NCI-H2107 treated with DMSO at 0.1 percent for 48 hours (cell line): Measurements from ENCODE around the gene ABCG1.
A peak's percentile ranks its signal among the peaks of the same experiment; 100 is the strongest.

ENCODE experiments used
- DNase-seq: peaks from one replicate; lab custom pipeline; 2025; ENCODE audit not compliant: unreplicated experiment; lab: John Stamatoyannopoulos, UW

The ABCG1 gene

DNA sequence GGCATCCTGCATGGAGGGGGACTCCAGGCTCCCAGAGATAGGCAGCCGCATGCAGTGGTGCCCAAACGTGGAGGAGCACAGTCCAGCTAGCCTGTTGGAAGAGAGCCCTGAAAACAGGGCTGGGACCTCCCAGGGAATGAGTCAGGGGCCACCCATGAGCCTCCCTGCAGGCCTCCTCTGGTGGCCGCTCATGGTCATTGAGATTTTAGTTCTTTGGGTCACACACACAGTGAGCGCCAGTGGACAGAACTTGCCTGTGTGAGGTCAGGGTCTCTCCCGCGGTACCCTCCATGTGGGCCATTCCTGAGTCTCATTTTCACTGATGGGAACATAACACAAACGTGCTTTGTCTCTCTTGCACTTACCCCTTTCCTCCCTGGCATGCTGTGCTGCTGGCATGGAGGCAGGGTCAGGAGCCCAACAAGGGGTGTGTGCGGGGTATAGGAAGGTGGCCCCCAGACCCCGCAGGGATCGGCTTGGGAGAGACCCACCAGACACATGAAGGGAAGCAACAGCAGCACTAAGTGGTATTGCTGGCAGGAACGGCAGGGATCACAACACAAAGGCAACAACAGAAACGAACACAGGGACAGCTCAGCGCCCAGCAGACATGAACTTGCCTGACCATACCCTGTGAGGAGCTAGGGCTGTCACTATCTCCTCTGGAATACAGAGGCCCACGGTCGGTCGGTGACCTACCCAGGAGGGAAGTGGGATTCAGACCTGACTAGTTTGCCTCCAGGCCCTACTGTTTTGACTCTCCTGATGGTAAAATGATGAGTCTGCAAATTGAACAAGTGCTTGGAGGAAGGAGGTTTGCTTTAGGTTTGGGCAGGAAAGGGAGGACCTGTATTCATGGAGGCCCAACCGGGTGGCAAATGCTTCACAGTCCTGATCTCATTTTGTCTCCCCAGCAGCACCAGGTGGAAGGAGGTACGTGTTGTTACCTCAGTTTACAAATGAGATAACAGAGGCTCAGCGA, 31.8 kb downstream of the ABCG1 start:
- no peak for DNase-seq

DNA sequence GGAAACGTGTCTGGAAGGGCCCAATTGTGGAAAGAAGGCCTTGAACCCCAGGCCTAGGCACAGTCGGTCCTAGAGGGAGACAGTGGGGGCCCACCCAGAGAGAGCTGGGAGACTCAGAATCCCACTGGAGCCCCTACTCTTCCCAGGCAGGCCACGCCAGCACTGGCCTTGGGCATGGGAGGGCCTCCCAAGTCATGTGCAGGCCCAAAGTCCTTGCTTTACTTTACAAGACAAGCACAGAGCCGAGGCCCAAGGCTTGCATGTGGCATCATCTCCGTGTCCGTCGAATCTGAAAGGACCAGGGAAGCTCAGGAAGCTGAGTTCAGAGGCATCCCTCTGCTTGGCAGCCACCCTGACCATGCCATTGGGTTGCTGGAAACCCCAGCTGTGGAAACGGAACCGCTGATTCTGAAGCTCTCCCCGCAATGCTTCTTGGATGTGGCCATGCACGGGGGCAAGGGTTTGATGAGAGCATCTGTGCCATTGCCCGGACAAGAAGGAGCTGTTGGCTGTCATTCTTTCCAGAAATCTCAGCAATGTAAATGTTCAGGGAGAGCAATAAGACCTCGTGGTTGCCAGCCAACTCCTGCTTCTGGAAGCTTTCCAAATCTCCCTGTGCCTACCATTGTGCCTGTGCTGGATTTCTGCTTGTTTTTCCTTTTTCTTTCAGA, 32.8 kb downstream of the ABCG1 start:
- DNase-seq = no peak

DNA sequence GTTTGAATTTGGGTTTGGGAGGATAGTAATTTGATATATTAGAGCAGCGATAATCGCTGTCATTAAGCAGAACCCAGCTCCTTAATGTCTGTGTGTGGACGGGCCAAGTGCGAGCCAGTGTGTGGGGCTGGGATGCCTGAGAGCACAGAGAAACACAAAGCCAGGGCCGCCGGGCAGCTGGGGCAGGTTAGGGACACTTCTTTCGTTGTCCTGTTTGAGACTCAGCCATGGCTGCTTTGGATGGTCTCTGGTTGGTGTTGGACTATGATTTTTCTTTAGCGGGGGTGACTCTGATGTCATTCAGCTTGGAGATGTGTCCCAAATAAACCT, 33.4 kb downstream of the ABCG1 start:
- no peak for DNase-seq

DNA sequence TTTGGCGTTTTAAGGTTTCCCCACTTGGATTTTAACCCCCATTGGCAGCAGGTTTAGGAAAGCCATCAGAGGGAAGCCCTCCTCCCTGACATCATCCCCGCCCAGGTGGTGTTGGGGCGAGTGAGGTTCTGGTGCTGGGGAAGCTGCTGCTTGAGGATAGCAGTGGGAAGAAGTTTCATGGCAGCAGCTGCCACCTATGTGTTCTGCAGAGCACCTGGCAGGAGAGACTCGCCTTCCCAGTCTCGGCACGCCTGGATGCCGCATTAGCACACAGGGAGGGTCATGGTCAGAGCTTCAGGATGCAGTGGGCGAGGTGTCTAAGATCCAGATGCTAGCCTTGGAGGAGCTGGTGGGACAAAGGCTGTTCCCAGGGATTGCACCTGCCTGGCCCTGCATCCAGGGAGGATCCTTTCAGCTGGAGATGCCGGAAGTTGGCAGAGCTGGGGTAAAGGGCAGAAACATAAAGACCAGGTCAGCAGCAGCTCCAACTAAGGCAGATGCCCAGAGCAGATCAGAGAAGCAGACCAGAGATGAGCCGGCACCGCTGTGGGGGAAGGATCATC, 33.9 kb downstream of the ABCG1 start:
- no peak for DNase-seq

DNA sequence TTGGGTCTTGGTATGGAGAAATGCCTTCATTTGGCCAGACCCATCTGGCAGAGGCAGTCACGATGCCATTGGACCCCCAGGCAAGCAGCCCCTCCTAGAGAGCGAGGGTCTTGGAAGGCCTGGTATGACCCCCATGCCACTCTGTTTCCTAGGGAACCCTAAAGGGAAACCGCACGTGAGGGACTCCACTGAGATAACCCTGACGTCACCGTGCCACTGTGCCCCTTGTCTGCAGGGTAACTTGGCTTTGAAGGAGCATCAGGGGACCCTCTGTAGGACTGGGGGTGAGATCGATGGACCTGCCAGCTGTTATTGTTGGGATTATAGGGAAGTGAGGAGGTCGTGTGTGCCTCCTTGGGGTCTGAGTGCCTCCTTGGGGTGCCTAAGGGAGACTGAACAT, 34.5 kb downstream of the ABCG1 start:
- no peak for DNase-seq

DNA sequence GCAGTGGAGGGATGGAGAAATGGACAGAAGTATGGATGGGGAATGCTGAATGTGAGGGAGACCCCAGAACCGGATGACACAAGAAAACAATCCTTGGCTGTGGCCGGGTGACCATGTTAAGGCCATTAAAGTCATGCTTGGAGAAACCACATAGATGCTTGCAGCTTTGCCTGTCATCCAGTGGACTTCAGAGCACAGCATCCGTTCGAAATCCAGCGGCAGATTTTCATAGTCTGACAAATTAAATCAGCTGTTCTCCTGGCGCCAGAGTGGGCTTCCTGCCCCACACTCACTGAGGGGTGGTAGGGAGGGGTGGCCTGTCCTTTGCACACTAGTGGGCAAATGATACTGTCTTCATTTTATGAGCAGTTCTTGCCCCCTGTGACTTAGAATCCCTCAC, 35.1 kb downstream of the ABCG1 start:
- no peak for DNase-seq

DNA sequence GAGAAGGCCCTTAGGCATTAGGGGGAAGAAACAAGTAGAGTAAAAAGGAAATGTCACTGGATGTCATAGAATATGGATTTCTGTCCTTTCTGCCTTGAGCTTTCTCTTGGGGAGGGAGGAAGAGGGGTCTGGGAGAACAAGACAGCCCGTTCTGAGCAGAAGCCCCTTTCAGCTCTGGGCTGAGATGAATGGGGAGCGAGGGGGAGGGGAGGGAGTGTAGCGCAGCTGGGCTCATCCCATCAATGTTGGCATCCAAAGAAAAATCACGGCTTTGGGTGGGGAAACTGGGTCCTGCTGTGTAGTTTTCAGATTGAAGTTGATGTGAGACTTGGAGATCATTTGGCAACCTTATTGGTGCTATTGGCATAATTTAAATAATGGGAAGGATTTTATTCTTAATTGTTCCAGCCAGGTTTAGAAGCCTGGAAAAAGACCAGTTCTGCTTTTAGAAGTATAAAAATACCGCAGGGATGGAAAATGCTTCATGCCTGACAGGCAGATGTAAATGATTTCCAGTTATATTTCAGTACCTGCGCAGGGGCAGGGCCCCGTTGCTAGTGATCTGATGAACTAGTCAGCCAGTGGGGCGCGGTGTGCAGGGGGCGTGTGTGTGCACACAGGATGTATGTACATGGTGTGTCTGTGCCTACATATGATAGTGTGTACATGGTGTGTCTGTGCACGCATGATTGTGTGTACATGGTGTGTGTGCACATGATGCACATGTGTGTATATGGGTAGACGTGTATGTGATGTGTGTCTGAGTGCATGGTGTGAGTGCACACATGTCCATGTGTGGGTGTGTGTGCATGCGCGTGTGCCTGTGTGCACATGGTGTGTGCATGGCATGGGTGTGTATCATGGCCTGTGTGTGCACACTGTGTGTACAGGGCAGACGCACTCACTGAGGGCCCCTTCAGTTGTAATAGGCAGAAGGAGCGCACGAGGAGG, 36.0 kb downstream of the ABCG1 start:
- no peak for DNase-seq

DNA sequence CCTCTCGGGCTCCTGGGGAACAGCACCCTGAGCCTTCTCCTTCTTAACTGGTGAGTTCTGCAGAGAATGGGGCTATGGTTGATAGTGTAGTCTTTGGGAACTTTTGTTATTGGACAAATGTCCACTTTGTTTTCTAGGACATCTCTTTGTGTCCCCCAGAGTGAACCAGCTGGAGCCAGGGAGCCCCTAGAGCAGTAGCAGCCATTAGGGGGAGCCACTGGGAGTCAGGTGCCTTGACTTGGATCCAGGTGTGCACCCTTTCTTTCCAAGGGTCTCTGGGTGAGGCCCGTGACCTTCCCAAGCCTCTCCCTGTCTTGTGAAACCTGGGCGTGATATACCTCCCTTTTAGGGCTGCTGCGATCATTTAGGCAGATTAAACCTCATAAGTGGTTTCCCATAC, 36.9 kb downstream of the ABCG1 start:
- DNase-seq = no peak

DNA sequence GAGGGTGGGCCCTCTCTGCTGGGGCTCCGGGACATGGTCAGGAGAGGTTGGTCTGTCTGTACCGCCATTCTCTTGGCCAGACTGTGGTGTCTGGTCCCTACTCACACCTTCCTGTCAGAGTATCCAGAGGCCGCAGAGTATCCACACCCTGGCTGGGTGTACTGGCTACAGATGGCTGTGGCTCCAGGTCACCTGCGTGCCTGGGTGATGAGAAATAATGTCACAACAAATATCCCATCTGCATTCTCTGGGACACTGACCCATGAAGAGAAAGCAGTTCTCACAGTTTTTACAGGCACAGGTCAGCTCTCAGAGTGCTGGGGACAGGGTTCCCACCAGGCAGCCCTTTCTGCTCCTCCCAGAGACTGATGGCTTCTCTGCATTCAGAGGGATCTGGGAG, 37.4 kb downstream of the ABCG1 start:
- no peak for DNase-seq

DNA sequence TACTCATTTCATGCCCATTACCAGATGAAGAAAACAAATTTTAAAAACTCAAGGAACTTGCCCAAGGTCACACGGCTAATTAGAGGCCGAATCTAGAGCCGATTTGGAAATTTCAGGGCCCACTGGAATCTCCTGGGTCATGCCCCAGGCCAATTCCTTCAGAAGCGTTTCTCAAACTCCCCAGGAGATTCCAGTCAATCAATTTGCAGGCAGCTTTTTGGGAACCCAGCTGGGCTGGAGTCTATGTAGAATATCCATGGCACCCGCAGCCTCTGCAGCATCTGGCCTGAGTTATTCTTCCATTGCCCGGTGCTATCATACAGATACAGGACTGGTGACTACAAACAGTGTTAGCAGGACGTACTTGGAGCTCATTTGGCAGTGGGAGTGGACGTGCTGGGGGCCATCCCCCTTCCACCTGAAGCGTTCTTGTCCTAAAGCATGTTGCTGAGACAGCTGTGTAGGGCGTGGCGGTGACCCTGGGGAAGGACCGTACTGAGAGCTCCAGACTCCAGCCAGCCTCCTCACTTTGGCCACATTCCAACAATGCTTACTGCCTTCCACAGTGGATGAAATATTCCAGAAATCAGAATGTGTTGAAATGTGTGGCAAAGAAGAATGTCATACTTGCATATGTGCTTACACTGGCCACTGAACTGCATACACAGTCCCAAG, 38.3 kb downstream of the ABCG1 start:
- DNase-seq = no peak

DNA sequence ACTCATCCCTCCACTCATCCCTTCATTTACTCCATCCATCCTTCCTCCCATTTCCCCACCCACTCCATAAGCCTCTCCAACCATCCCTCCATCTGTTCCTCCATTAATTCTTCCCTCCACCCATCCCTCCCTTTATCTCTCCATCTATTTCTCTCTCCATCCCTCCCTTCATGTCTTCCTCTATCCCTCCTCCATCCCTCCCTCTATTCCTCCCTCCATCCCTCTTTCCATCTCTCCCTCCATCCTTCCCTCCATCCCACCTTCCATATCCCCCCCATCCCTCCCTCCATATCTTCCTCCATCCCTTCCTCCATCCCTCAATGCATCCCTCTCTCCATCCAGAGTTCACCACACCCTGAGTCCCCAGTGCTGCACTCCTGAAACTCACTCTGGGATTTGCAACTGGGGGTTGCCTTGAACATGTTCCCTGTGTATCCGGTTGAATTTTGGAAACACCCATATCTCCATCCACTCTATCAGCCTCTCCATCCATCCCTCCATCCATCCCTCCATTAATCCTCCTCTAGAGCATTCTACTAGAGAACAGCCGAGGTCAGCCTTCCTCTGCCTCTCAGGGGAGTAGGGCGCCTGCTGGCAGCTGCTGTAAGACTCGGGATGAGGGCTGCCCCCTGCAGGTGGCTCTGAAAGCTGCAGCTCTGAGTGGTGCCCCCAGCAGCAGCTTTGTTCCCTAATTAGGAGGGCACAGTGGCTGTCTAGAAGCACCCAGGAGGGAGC, 39.4 kb downstream of the ABCG1 start:
- DNase-seq = peak; percentile 64

DNA sequence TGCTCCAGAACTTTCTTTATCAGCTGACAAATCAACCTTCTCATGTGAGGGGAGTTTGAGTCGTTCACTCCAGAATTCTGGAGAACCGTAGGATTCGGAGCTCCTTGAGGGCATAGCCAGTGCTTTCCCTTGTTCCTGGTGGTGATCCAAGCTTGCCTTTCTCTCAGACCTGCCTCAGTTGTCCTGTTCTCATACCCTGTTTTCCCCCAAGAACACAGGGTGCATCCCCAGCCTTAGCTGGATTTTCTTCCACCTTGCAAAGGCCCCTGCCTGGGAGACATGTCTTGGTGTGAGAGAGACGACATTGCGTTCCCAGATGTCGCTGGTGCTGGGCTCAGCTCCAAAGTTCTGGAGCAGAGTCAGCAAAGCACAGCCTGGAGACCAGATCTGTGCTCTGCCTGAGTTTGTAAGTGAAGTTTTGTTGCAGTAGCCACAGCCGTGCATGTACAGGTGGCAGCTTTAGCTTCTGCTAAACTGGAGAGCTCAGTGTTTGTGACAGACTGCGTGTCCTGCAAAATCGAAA, 40.0 kb downstream of the ABCG1 start:
- no peak for DNase-seq

DNA sequence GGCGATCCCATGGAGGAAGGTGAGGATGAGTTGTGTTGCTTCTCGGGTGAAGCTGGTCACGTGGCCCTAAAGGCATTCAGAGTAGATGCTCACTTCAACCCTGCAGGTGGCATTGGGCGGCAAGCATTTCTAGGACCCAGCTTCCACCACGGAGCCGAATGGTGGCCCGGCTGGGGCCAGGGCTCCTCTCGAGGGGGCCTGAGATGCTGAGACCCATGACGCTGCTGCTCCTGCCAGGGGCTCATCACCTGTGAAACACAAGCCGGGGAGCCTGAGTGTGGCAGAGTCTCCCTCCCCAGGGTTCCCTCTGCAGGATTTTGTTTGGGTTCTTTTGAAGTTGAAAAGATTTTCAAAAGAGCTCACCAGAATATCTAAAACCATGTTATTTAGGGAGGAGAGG, 41.2 kb downstream of the ABCG1 start:
- DNase-seq = no peak

DNA sequence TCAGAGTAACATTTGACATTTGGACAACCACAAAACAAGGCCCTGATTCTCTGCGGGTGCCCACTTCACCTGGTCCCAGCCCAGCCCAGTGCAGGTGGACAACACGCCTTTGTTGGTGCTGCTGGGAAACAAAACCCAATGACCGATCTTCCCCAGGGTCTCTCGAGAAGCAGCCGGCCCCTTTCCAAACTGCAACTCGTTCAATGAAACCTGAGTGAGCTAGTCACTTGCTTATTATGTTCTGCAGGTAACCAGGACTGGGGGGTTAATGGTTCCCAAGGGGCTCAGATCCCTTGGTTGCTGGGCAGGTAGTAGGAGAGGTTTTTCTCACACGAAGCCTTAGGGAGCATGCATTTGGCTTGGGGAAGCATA, 42.9 kb downstream of the ABCG1 start:
- peak; percentile 75 for DNase-seq

DNA sequence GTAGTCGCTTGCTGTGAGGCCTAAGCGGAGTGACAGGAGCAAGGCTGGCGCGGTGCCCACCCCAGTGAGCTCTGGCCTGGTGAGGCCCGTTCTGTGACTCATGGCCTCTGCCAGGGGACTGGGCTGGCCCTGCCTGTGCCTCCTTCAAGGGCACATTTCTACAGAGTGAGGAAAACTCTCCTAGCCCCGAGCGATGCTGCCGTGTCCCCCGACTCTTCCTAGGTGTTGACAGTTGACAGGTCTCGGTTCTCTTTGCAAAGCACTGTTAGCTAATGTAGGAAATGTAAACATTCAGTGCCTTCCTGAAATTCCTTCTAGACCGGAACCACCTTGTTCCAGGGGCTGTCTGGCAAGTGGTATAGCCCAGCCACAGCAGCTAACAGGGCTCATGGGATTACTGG, 43.9 kb downstream of the ABCG1 start:
- no peak for DNase-seq

DNA sequence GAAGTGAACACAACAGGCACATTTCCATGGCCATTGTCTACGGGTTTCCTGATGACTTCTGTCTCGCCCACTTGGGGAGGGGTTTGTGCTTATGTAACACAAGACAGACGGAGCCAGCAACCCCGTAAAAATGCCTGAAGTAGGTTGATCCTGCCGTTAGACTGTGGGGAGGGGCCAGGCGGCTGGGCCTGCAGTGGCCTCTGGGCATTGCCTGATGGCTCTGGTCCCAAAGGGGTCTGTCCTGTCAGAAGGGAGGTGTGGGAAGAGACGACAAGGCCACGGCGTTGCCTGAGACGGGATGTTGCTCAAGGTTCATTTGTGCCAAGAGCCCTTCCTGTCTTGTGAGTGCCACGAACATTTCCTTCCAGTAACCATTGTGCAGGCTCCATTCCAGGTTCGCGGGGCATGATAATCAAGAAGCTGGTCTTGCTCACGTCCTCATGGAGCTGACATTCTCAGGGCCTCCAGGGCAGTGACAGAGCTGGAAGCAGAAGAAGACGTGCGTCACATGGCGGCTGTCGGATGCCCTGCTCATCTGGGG, 44.7 kb downstream of the ABCG1 start:
- peak; percentile 15 for DNase-seq

DNA sequence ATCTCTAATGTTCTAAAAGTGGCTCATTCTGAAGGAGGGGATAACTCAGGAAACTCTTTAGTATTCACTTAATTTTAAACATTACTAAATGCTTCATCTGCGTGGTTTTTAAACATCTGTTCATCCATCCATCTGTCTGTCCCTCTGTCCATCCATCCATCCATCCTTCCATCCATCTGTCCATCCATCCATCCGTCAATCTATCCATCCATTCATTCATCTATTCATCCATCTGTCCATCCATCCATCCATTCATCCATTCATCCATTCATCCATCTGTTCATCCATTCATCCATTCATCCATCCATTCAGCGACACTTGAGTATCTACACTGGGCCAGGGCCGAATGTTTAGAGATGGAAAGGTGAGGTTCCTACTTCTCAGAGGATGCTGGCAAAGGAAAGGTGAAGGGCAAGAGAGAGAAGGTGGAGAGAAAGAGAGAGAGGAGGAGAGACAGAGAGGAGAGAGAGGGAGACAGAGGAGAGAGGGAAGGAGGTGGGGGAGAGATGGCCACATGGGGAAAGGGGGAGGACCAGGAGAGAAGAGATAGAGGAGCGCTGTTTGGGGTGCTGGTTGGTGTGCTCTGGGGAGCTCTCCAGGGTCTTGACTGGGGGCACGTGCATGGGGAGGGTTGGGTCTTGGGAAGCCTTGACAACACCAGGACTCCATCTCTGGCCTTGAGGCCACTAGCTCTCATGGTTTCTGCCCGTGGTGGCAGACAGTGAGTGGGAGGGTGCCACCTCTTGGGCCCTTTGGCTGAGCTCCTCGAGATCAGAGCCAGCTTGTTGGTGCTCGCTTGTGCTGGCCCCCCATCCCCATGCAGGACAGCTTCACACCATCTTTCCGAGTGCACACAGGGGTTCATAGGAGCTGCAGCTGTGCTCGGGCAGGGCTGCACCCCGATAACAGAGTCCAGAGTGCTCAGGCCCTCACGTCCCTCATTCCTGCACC, 45.6 kb downstream of the ABCG1 start:
- no peak for DNase-seq

DNA sequence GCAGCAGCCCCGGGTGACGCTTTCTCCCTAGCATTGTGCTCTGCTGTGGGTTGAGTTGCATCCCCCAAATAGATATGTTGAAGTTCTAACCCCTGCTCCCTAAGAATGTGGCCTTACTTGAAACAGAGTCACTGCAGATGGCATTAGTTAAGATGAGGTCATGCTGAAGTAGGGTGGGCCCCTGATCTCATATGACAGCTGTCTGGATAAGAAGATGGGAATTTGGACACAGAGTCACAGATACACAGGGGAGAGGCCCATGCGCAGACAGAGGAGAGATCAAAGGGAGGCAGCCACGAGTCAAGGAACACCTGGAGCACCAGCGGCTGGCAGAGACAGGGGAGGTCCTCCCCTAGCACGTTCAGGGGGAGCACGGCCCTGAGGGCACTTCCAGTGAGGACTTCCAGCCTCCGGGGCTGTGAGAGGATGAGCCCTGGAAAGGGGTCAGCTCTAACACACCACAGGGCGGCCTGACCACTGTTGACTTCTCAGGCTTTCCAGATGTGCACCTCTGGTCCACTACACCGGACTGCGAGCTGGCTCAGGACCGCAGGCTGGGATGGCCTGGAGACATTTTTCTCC, 46.4 kb downstream of the ABCG1 start:
- DNase-seq = no peak
